ENCODE data around the gene BLOC1S1.
"Not testable (repeated sequence)": the region's sequence is repeated elsewhere in the genome, so short reads cannot be mapped to it uniquely, and the experiment has no call there.

BLOC1S1 gene

GRCh38 chr12:55746174-55746912 lies 30.5 kb downstream of the BLOC1S1 start:
- no peak for DNase-seq

GRCh38 chr12:55746913-55747231 lies 31.0 kb downstream of the BLOC1S1 start:
- no peak for DNase-seq

- DNase-seq = no peak
Observed at GRCh38 chr12:55748230-55748993, 32.6 kb downstream of the BLOC1S1 start.

- no peak for DNase-seq
Observed at GRCh38 chr12:55755246-55755645, 39.4 kb downstream of the BLOC1S1 start.

GRCh38 chr12:55757701-55758100 lies 41.9 kb downstream of the BLOC1S1 start:
- DNase-seq = no peak

GRCh38 chr12:55758575-55758974 lies 42.7 kb downstream of the BLOC1S1 start:
- DNase-seq = not testable (repeated sequence)

- DNase-seq = no peak
Observed at GRCh38 chr12:55760663-55761062, 44.8 kb downstream of the BLOC1S1 start.

- DNase-seq = no peak
Observed at GRCh38 chr12:55762646-55763045, 46.8 kb downstream of the BLOC1S1 start.

- no peak for DNase-seq
Observed at GRCh38 chr12:55765736-55766290, 50.0 kb downstream of the BLOC1S1 start.

GRCh38 chr12:55767156-55767555 lies 51.3 kb downstream of the BLOC1S1 start:
- no peak for DNase-seq

All from DMS79 (cell line).